A673 (cell line): Measurements from ENCODE around the gene NECTIN1.

Source experiments
- EZH2 ChIP-seq: fragments of 200-600 bp; sonication (generic); IDR thresholded peaks from 2 replicates; pipeline ENCODE4 v1.6.1; 2017; ENCODE audit warnings: borderline replicate concordance, low read depth, mild to moderate bottlenecking, mixed read lengths, antibody characterized with exemption, low read length; ENCODE audit not compliant: poor library complexity, severe bottlenecking
- TF ChIP-seq, protein P1 (sequence below): fragments of 300-800, 200-600 bp; sonication (generic); conservative IDR thresholded peaks from 2 replicates; pipeline ENCODE4 v1.5.1; 2017; ENCODE audit warnings: low read depth, mild to moderate bottlenecking, antibody characterized with exemption, low read length, moderate library complexity, mixed read lengths

DNA sequence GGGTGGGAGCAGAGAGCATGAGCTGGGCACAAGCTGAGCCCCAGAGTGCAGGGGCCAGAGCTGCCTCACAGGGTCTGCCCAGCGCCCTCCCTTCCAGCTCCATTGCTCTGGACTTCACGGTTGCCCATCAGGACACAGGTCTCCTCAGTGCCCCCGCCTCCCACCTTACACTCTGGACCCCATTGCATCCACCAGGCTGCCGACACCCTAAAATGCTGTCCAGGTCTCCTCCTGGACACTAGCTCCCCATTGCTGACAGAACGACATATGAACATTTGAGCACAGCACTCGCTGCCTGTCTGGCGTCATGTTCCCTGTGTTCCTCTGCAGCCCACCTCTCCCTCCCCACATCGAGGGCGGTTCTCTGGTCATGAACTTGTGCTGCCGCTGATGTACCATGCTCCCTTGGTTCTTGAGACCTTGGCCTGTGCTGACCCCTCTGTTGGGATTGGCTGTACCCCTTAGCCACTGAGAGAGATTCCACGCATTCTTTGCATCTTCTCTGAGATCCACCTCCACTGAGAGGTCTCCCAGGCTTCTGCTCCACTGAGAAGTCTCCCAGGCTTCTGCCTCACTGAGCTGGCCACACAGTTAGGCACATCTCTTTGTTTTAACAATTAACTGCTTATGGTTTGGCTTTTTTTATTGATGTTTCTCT is 34.2 kb upstream of the NECTIN1 start:
- TF ChIP-seq, protein P1, sequence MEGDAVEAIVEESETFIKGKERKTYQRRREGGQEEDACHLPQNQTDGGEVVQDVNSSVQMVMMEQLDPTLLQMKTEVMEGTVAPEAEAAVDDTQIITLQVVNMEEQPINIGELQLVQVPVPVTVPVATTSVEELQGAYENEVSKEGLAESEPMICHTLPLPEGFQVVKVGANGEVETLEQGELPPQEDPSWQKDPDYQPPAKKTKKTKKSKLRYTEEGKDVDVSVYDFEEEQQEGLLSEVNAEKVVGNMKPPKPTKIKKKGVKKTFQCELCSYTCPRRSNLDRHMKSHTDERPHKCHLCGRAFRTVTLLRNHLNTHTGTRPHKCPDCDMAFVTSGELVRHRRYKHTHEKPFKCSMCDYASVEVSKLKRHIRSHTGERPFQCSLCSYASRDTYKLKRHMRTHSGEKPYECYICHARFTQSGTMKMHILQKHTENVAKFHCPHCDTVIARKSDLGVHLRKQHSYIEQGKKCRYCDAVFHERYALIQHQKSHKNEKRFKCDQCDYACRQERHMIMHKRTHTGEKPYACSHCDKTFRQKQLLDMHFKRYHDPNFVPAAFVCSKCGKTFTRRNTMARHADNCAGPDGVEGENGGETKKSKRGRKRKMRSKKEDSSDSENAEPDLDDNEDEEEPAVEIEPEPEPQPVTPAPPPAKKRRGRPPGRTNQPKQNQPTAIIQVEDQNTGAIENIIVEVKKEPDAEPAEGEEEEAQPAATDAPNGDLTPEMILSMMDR = no peak
- TF ChIP-seq EZH2 = no peak
